ENCODE results near the gene AKAP13. TPM values are rescaled to one million over a fixed set of nuclear protein-coding genes. Genes with fewer than 3 reads are reported as not detected.
"Not testable (repeated sequence)": the region's sequence is repeated elsewhere in the genome, so short reads cannot be mapped to it uniquely, and the experiment has no call there.

The AKAP13 gene
- total RNA-seq, 2 donors from 2014 or later = 151 to 159 TPM

DNA sequence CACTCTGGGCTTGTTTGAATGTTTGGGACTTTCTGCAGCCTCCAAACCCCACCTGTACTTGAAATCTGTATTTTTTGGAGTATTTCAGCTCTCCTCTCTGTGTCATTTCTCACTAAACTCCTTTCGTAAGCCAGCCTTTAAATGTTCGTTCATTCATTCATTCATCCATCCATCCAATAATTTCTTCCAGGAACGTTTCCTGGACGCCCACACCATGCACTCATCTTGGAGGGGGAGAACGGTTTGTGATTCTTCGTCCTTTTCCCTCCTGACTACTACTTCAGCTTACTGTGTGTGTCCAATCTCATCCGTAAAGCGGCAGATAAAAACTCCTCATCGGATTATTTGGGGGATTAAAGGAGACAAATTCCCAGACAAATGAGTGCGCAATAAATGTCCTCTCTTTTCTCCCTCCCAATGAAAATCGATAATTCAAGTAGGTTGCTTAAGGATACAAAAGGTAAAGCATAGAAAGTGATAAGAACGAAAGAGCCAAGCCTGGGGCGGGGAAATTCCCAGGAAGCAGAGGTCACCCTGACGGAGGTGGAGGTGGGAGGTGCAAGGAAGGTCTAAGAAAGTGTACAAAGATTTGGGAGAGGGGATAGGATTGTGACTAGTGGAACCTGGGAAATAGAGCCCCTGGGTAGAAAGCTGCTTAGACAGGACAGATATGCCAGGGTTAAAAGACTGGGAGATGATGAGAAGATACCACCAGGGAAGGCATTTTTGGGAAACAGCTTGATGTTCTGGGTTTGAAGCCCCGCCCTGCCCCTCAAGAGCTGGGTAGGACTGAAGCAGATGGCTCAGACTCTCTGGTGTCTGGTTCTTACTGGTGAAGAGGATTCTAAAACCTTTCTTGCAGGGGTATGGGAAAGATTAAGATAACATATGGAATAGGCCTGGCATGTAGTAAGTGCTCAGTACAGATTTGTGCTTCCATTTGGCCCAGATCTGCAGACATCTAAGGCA is 415.2 kb downstream of the AKAP13 start:
- peak; percentile 50 to 53 for DNase-seq
- intact Hi-C loops (cut with DNase I, micrococcal nuclease) = no loop called here
- ATAC-seq = peak; percentile 25

DNA sequence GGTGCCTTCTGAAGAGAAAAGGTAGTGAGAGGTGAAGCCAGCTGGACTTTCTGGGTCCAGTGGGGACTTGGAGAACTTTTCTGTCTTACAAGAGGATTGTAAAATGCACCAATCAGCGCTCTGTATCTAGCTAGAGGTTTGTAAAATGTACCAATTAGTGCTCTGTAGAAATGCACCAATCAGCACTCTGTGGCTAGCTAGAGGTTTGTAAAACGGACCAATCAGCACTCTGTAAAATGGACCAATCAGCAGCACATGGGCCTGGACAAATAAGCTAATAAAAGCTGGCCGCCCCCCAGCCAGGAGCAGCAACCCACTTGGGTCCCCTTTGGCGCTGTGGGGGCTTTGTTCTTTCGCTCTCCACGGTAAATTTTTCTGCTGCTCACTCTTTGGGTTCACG is 416.0 kb downstream of the AKAP13 start:
- not testable (repeated sequence) for ATAC-seq, DNase-seq

More for the DNA sequence above, 416.0 kb downstream of the AKAP13 start:
- intact Hi-C loops (cut with DNase I, micrococcal nuclease) = not testable (repeated sequence)

Small RNAs within 50 kb of the gene (microRNA-seq; reads per million reads assigned to microRNA genes)
- gene MIR1276 (0.53 to 4.1 reads per million in 2 donors), gene MIR7706 (18.1 to 53.0 reads per million in 2 donors)
